ENCODE results near the gene LYSMD4. TPM values are rescaled to one million over a fixed set of nuclear protein-coding genes. Genes with fewer than 3 reads are reported as not detected.

The LYSMD4 gene
- total and polyA plus RNA-seq, 4 donors, result 3.9 to 12.1 (median 7.2) TPM

DNA sequence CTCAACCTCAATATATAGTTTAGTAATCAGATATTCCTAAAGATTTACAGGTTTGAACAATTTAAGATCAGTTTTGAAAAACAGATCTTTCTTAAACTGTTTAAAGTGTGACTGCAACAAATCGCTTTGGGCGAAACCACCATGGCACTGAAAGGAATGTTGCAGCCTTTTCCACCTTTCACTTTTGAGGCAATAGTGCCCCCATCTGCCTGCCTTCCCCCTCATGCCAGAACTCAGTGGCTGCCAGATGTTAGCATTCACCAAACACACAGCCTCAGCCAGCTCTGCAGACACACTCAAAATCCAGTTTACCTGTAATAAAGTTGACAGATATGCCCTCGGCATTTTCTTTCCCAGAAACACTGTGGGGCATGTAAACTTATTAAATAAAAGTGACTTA is 3.3 kb downstream of the LYSMD4 start:
- 61% methylated on average over 3 of the region's 3 CpGs for WGBS
- TF ChIP-seq, protein P1, sequence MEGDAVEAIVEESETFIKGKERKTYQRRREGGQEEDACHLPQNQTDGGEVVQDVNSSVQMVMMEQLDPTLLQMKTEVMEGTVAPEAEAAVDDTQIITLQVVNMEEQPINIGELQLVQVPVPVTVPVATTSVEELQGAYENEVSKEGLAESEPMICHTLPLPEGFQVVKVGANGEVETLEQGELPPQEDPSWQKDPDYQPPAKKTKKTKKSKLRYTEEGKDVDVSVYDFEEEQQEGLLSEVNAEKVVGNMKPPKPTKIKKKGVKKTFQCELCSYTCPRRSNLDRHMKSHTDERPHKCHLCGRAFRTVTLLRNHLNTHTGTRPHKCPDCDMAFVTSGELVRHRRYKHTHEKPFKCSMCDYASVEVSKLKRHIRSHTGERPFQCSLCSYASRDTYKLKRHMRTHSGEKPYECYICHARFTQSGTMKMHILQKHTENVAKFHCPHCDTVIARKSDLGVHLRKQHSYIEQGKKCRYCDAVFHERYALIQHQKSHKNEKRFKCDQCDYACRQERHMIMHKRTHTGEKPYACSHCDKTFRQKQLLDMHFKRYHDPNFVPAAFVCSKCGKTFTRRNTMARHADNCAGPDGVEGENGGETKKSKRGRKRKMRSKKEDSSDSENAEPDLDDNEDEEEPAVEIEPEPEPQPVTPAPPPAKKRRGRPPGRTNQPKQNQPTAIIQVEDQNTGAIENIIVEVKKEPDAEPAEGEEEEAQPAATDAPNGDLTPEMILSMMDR (IDR thresholded peaks at IDR 0.05; ENCODE audit: low read depth, low read length, missing input control), result peak; percentile 24
- TF ChIP-seq NR2F2 (IDR thresholded peaks at IDR 0.05), result no peak
- TF ChIP-seq HNF4G (IDR thresholded peaks at IDR 0.05), result no peak
- TF ChIP-seq, protein P2, sequence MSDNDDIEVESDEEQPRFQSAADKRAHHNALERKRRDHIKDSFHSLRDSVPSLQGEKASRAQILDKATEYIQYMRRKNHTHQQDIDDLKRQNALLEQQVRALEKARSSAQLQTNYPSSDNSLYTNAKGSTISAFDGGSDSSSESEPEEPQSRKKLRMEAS (IDR thresholded peaks at IDR 0.05), result no peak
- peak; percentile 76 for TF ChIP-seq RAD21 (IDR thresholded peaks at IDR 0.05)
- Histone ChIP-seq H3K27ac (ENCODE audit: low read depth in 1 of 2, low read length in 2 of 2) (no peak overlapping the region), H3K4me3 (ENCODE audit: low read depth in 1 of 3, low read length in 3 of 3) (no peak overlapping the region), H3K9ac (ENCODE audit: low read depth in 1 of 2, low read length in 2 of 2) (no peak overlapping the region), H3K9me3 (ENCODE audit: control insufficient read depth in 4 of 4, low read length in 3 of 4) (no peaks in the 10 kb centered on the region), H3K4me1 (ENCODE audit: control insufficient read depth in 4 of 4, insufficient read depth in 4 of 4, low read length in 3 of 4) (peaks cover 5 to 14% (median 9%) of the 10 kb centered on the region in 4 donors), H3K27me3 (ENCODE audit: control insufficient read depth in 4 of 4, insufficient read depth in 4 of 4, low read length in 3 of 4) (no peaks in the 10 kb centered on the region), H3K36me3 (ENCODE audit: control insufficient read depth in 4 of 4, insufficient read depth in 3 of 4, low read depth in 1 of 4, low read length in 3 of 4) (peaks cover 0 to 11% (median 2%) of the 10 kb centered on the region in 4 donors)
- no peak for DNase-seq (ENCODE audit: low spot score)

DNA sequence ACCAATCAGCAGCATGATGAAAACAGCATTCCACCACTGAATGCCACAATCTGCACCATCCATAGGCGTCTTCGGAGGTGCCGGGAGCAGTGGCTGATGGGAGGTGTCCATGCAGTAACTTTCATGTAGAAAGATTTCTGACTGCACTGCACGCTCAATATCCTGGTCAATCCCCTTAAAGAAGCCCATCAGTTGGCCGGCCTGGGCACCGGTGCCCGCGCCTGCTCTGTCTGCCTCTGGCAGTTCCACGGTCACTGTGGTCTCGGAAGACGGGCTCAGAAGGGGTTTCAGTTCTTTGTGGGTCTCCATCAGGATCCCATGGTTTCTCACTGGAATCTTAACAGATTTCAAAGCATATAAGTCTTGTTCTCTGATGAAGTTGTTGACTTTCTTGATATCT is 3.9 kb downstream of the LYSMD4 start:
- DNase-seq (ENCODE audit: low spot score), result no peak

More for the DNA sequence above, 3.9 kb downstream of the LYSMD4 start:
- Histone ChIP-seq H3K4me3 (ENCODE audit: low read depth in 1 of 3, low read length in 3 of 3) (no peak overlapping the region), H3K9me3 (ENCODE audit: control insufficient read depth in 4 of 4, low read length in 3 of 4) (no peaks in the 10 kb centered on the region), H3K27me3 (ENCODE audit: control insufficient read depth in 4 of 4, insufficient read depth in 4 of 4, low read length in 3 of 4) (no peaks in the 10 kb centered on the region), H3K4me1 (ENCODE audit: control insufficient read depth in 4 of 4, insufficient read depth in 4 of 4, low read length in 3 of 4) (peaks cover 5 to 14% (median 9%) of the 10 kb centered on the region in 4 donors), H3K36me3 (ENCODE audit: control insufficient read depth in 4 of 4, insufficient read depth in 3 of 4, low read depth in 1 of 4, low read length in 3 of 4) (peaks cover 0 to 11% (median 2%) of the 10 kb centered on the region in 4 donors), H3K9ac (ENCODE audit: low read depth in 1 of 2, low read length in 2 of 2) (no peak overlapping the region), H3K27ac (ENCODE audit: low read depth in 1 of 2, low read length in 2 of 2) (no peak overlapping the region)
- no peak for TF ChIP-seq SP1 (IDR thresholded peaks at IDR 0.05)
- no peak for TF ChIP-seq RAD21 (IDR thresholded peaks at IDR 0.05)
- TF ChIP-seq, protein P2 (IDR thresholded peaks at IDR 0.05), result no peak
- no peak for TF ChIP-seq TAF1 (conservative IDR thresholded peaks at IDR 0.05)
- no peak for TF ChIP-seq HNF4G (IDR thresholded peaks at IDR 0.05)
- no peak for TF ChIP-seq FOXA1 (IDR thresholded peaks at IDR 0.05)
- no peak for TF ChIP-seq EGR1 (IDR thresholded peaks at IDR 0.05; ENCODE audit: low read depth in 2 of 2)
- no peak for TF ChIP-seq GABPA (IDR thresholded peaks at IDR 0.05 in 1 of 2, conservative IDR thresholded peaks at IDR 0.05 in 1 of 2)
- no peak for TF ChIP-seq RXRA (IDR thresholded peaks at IDR 0.05)
- TF ChIP-seq HNF4A (conservative IDR thresholded peaks at IDR 0.05), result no peak
- TF ChIP-seq NR2F2 (IDR thresholded peaks at IDR 0.05), result no peak
- no peak for TF ChIP-seq YY1 (IDR thresholded peaks at IDR 0.05)
- TF ChIP-seq, protein P3, sequence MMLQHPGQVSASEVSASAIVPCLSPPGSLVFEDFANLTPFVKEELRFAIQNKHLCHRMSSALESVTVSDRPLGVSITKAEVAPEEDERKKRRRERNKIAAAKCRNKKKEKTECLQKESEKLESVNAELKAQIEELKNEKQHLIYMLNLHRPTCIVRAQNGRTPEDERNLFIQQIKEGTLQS (IDR thresholded peaks at IDR 0.05), result no peak
- TF ChIP-seq FOXA2 (IDR thresholded peaks at IDR 0.05), result no peak
- TF ChIP-seq JUND (IDR thresholded peaks at IDR 0.05), result no peak
- TF ChIP-seq, protein P1 (IDR thresholded peaks at IDR 0.05; ENCODE audit: low read depth, low read length, missing input control), result no peak
- TF ChIP-seq, protein P4, sequence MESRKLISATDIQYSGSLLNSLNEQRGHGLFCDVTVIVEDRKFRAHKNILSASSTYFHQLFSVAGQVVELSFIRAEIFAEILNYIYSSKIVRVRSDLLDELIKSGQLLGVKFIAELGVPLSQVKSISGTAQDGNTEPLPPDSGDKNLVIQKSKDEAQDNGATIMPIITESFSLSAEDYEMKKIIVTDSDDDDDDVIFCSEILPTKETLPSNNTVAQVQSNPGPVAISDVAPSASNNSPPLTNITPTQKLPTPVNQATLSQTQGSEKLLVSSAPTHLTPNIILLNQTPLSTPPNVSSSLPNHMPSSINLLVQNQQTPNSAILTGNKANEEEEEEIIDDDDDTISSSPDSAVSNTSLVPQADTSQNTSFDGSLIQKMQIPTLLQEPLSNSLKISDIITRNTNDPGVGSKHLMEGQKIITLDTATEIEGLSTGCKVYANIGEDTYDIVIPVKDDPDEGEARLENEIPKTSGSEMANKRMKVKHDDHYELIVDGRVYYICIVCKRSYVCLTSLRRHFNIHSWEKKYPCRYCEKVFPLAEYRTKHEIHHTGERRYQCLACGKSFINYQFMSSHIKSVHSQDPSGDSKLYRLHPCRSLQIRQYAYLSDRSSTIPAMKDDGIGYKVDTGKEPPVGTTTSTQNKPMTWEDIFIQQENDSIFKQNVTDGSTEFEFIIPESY (IDR thresholded peaks at IDR 0.05), result no peak
- TF ChIP-seq, protein P5, sequence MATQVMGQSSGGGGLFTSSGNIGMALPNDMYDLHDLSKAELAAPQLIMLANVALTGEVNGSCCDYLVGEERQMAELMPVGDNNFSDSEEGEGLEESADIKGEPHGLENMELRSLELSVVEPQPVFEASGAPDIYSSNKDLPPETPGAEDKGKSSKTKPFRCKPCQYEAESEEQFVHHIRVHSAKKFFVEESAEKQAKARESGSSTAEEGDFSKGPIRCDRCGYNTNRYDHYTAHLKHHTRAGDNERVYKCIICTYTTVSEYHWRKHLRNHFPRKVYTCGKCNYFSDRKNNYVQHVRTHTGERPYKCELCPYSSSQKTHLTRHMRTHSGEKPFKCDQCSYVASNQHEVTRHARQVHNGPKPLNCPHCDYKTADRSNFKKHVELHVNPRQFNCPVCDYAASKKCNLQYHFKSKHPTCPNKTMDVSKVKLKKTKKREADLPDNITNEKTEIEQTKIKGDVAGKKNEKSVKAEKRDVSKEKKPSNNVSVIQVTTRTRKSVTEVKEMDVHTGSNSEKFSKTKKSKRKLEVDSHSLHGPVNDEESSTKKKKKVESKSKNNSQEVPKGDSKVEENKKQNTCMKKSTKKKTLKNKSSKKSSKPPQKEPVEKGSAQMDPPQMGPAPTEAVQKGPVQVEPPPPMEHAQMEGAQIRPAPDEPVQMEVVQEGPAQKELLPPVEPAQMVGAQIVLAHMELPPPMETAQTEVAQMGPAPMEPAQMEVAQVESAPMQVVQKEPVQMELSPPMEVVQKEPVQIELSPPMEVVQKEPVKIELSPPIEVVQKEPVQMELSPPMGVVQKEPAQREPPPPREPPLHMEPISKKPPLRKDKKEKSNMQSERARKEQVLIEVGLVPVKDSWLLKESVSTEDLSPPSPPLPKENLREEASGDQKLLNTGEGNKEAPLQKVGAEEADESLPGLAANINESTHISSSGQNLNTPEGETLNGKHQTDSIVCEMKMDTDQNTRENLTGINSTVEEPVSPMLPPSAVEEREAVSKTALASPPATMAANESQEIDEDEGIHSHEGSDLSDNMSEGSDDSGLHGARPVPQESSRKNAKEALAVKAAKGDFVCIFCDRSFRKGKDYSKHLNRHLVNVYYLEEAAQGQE (IDR thresholded peaks at IDR 0.05), result no peak
- 96% methylated on average over 11 of the region's 11 CpGs for WGBS

Measured in liver (tissue), 9 donors.